Parathyroid adenoma (tissue), 2 donors: ENCODE data around the gene ADAM12.

Experiments
- H2AFZ ChIP-seq: fragments of 300-600 bp; sonication (generic); one replicate; pipeline ENCODE4 v1.7.0; 2017; ENCODE audit warnings: antibody characterized with exemption, mild to moderate bottlenecking
- H3K27ac ChIP-seq: fragments of 300-600 bp; sonication (generic); one replicate; pipeline ENCODE4 v1.7.0; 2017
- H3K27me3 ChIP-seq: fragments of 300-600 bp; sonication (generic); one replicate; pipeline ENCODE4 v1.7.0; 2017; ENCODE audit warnings: low read length; ENCODE audit not compliant: control insufficient read depth, insufficient read depth
- H3K36me3 ChIP-seq: fragments of 300-600 bp; sonication (generic); one replicate; pipeline ENCODE4 v1.7.0; 2017; ENCODE audit warnings: low read length; ENCODE audit not compliant: control insufficient read depth, insufficient read depth
- H3K4me1 ChIP-seq: fragments of 300-600 bp; sonication (generic); one replicate; pipeline ENCODE4 v1.7.0; 2017; ENCODE audit warnings: control low read depth
- H3K4me2 ChIP-seq: fragments of 300-600 bp; sonication (generic); one replicate; pipeline ENCODE4 v1.7.0; 2017; ENCODE audit warnings: low read length
- H3K4me3 ChIP-seq: fragments of 300-600 bp; sonication (generic); one replicate; pipeline ENCODE4 v1.7.0; 2017; ENCODE audit warnings: low read depth, low read length
- H3K79me2 ChIP-seq: fragments of 300-600 bp; sonication (generic); one replicate; pipeline ENCODE4 v1.7.0; 2017; ENCODE audit warnings: control low read depth
- H3K9ac ChIP-seq: fragments of 300-600 bp; sonication (generic); one replicate; pipeline ENCODE4 v1.7.0; 2017; ENCODE audit warnings: mild to moderate bottlenecking
- H3K9me3 ChIP-seq: fragments of 300-600 bp; sonication (generic); one replicate; pipeline ENCODE4 v1.7.0; 2017; ENCODE audit warnings: low read length; ENCODE audit not compliant: control insufficient read depth
- TF ChIP-seq, protein P1 (sequence below): fragments of 300-600 bp; sonication (generic); IDR thresholded peaks from one replicate; pipeline ENCODE4 v1.7.0; 2017; ENCODE audit warnings: antibody characterized with exemption, mild to moderate bottlenecking
- donor health status: primary hyperparathyroidism.

The ADAM12 gene

DNA sequence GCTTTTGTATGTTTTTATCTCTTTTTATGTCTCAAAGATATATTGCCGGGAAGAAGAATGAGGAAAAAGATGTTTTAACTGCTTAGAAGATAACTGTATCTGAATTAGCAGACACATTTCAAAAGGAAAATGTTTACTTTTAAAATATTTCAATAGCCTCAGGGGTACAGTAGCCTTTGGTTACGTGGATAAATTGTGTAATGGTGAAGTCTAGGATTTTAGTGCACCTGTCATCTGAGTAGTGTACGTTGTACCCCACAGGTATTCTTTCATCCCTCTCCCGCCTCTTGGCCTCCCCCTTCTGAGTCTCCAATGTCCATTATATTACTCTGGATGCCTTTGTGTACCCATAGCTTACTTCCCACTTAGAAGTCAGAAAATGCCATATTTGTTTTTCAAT, 269.8 kb downstream of the ADAM12 start:
- no peak overlapping the region for H3K9ac ChIP-seq
- no peaks in the 10 kb centered on the region for H3K79me2 ChIP-seq
- no peak overlapping the region for H3K4me2 ChIP-seq
- no peak overlapping the region for H3K4me3 ChIP-seq
- H3K9me3 ChIP-seq, result no peaks in the 10 kb centered on the region
- H3K36me3 ChIP-seq, result no peaks in the 10 kb centered on the region
- no peaks in the 10 kb centered on the region for H3K27me3 ChIP-seq
- no peak overlapping the region for H3K27ac ChIP-seq
- TF ChIP-seq, protein P1, sequence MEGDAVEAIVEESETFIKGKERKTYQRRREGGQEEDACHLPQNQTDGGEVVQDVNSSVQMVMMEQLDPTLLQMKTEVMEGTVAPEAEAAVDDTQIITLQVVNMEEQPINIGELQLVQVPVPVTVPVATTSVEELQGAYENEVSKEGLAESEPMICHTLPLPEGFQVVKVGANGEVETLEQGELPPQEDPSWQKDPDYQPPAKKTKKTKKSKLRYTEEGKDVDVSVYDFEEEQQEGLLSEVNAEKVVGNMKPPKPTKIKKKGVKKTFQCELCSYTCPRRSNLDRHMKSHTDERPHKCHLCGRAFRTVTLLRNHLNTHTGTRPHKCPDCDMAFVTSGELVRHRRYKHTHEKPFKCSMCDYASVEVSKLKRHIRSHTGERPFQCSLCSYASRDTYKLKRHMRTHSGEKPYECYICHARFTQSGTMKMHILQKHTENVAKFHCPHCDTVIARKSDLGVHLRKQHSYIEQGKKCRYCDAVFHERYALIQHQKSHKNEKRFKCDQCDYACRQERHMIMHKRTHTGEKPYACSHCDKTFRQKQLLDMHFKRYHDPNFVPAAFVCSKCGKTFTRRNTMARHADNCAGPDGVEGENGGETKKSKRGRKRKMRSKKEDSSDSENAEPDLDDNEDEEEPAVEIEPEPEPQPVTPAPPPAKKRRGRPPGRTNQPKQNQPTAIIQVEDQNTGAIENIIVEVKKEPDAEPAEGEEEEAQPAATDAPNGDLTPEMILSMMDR, result no peak
- H2AFZ ChIP-seq, result no peak overlapping the region
- no peaks in the 10 kb centered on the region for H3K4me1 ChIP-seq

GRCh38 chr10:126117196-126117595, 271.1 kb downstream of the ADAM12 start:
- H3K9me3 ChIP-seq, result no peaks in the 10 kb centered on the region
- H3K36me3 ChIP-seq, result no peaks in the 10 kb centered on the region
- no peak overlapping the region for H3K4me3 ChIP-seq
- H2AFZ ChIP-seq, result no peak overlapping the region
- H3K27ac ChIP-seq, result no peak overlapping the region
- no peaks in the 10 kb centered on the region for H3K79me2 ChIP-seq
- no peak overlapping the region for H3K9ac ChIP-seq
- H3K27me3 ChIP-seq, result no peaks in the 10 kb centered on the region
- H3K4me2 ChIP-seq, result no peak overlapping the region
- TF ChIP-seq, protein P1, result no peak
- H3K4me1 ChIP-seq, result no peaks in the 10 kb centered on the region

- TF ChIP-seq, protein P1, result no peak
- H3K79me2 ChIP-seq, result no peaks in the 10 kb centered on the region
- no peaks in the 10 kb centered on the region for H3K27me3 ChIP-seq
- no peak overlapping the region for H3K9ac ChIP-seq
- H3K4me1 ChIP-seq, result no peaks in the 10 kb centered on the region
- no peaks in the 10 kb centered on the region for H3K9me3 ChIP-seq
- no peak overlapping the region for H2AFZ ChIP-seq
- H3K4me3 ChIP-seq, result no peak overlapping the region
- H3K27ac ChIP-seq, result no peak overlapping the region
- no peak overlapping the region for H3K4me2 ChIP-seq
- H3K36me3 ChIP-seq, result no peaks in the 10 kb centered on the region
Measured at GRCh38 chr10:126115886-126116285, 272.4 kb downstream of the ADAM12 start.

- Histone ChIP-seq H3K9me3 (no peaks in the 10 kb centered on the region), H3K27me3 (no peaks in the 10 kb centered on the region), H3K4me1 (no peaks in the 10 kb centered on the region), H2AFZ (no peak overlapping the region), H3K4me2 (no peak overlapping the region), H3K79me2 (no peaks in the 10 kb centered on the region), H3K4me3 (no peak overlapping the region), H3K9ac (no peak overlapping the region), H3K27ac (no peak overlapping the region), H3K36me3 (no peaks in the 10 kb centered on the region)
- TF ChIP-seq, protein P1, result no peak
Measured at GRCh38 chr10:126114884-126115555, 273.3 kb downstream of the ADAM12 start.

DNA sequence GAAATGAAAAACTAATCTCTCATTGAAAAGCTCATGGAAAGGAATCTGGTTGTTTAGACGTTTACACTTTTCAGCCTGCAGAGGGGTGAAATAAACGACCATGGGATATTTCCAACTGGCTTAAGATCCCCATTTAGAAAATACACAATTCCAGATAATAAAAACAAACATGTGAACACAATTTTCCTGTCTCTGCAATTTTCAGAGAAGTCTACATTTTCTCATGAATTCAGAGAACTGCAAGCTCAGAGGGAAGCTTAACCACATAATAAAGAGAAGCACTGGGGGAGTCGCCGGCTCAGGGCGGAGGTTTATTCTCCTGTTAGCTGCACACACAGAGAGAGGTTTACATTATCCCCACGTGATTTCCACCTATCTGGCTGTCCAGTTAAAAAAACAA, 276.8 kb downstream of the ADAM12 start:
- Histone ChIP-seq H3K4me3 (no peak overlapping the region), H3K79me2 (no peaks in the 10 kb centered on the region), H2AFZ (no peak overlapping the region), H3K4me2 (no peak overlapping the region), H3K9me3 (no peaks in the 10 kb centered on the region), H3K27ac (no peak overlapping the region), H3K4me1 (no peaks in the 10 kb centered on the region), H3K9ac (no peak overlapping the region), H3K36me3 (no peaks in the 10 kb centered on the region), H3K27me3 (no peaks in the 10 kb centered on the region)
- TF ChIP-seq, protein P1, result no peak
